SIG-M5 treated with dmso at 0.1 percent for 504 hours (cell line): ENCODE data around the gene DCAF17.
A peak's percentile ranks its signal among the peaks of the same experiment; 100 is the strongest.
"Not testable (repeated sequence)": the region's sequence is repeated elsewhere in the genome, so short reads cannot be mapped to it uniquely, and the experiment has no call there.

ENCODE experiments used
- DNase-seq: peaks from one replicate; lab custom pipeline; 2025; ENCODE audit not compliant: unreplicated experiment; lab: John Stamatoyannopoulos, UW

Gene DCAF17

GRCh38 chr2:171451074-171451473, 17.0 kb downstream of the DCAF17 start:
- no peak for DNase-seq

- no peak for DNase-seq
These were observed 18.7 kb downstream of the DCAF17 start for GRCh38 chr2:171452773-171453172.

DNA sequence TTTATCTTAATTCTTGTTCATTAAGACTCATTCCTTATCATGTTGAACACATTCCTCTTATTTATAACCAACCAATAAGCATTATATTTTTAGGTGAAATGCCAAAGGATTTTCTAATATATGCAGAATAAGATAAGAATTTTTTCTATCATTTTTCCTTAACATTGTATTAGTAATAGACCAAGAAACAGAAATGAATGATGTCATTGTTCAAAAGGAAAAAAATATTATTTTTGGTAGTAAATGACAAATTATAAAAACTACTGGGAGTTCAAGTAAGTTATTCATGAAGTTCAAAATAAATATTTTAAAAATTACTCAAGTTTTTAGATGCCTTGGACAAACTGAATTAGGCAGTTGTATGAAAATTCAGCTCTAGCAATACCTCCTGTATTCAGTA, 25.5 kb downstream of the DCAF17 start:
- no peak for DNase-seq

DNA sequence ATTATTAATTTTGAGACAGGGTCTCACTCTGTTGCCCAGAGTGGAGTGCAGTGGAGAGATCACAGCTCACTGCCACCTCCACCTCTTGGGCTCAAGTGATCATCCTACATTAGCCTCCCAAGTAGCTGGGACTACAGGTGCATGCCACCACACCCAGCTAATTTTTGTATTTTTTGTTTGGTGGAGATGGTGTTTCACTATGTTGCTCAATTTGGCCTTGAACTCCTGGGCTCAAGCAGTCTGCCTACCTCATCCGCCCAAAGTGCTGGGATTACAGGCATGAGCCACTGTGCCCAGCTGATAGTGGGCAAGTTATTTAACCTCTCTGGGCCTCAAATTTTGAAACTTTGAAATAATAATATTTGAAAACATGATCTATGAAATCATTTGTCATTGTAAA, 26.5 kb downstream of the DCAF17 start:
- no peak for DNase-seq

DNA sequence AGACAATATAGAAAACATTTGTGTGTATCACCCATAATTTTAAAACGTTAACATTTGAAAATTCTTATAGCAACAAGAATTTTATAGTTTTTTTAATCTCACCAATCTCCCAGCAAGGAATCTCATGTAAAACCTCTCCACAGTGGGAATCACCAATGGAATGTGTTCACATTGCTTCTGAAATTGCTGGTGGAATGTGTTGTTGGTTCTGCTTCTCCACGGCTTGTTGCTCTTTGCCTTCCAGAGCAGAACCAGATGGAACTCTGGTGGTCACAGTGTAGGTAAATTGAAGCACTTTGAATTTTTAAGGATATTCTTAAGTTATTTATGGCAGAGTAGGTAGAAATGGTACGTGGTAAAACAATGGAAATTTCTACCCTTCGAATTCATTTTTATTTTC, 35.1 kb downstream of the DCAF17 start:
- DNase-seq, result no peak

DNA sequence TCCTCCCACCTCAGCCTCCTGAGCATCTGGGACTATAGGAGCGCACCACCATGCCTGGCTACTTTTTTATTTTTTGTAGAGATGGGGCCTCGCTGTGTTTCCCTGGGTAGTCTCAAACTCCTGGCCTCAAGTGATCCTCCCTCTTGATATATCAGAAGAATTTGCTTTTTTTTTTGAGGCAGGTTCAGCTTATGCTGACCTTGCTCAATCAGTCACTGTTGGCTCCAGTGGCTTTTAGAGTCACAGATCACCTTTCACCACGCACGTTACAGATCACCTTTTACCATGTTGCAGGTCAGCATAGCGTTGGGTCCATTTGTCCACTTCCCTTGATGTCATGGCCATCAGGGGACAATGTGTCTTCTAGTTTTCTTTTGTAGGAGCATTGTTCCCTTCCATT, 36.1 kb downstream of the DCAF17 start:
- no peak for DNase-seq

DNA sequence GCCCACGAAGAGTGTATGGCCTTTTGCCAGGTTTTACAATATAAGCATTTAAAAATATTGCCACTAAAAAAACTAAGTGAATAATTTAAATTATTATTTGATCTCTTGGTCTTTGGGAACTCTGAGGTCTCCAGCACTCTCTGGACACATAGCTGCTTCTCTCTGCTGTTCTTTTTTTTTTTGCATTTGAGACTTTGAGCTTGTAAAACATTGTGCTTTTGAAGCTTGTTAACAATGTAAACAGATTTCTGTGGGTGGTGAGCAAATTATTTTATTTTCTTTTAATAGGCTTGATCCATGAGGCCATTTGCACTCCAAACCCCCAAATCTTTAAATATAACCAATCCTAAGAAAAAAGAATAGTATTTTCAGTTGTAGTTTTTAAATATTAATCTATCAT, 42.0 kb downstream of the DCAF17 start:
- DNase-seq, result no peak

- DNase-seq, result no peak
These were observed 44.3 kb downstream of the DCAF17 start for GRCh38 chr2:171478345-171478744.

GRCh38 chr2:171479154-171479814, 45.3 kb downstream of the DCAF17 start:
- no peak for DNase-seq

- no peak for DNase-seq
These were observed 46.9 kb downstream of the DCAF17 start for GRCh38 chr2:171480908-171481307.

DNA sequence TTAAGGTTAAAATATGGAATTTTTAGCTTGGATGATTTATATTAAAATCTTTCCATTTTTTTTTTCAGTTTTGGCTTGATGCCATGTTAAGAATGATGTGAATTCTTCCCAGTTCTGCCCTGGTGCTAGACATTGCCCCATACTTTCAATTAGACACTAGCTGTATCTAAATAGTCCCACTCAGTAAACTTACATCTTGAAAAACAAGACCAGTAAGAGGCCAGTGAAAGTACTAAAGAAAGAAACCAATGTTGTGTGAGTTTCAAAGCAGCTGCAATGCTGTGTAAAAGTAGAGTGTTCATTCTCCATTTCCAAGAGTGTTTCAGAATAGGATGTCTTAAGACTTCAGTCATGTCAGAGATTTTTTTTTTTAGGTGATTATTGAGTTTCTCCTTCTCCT, 48.3 kb downstream of the DCAF17 start:
- DNase-seq, result no peak

DNA sequence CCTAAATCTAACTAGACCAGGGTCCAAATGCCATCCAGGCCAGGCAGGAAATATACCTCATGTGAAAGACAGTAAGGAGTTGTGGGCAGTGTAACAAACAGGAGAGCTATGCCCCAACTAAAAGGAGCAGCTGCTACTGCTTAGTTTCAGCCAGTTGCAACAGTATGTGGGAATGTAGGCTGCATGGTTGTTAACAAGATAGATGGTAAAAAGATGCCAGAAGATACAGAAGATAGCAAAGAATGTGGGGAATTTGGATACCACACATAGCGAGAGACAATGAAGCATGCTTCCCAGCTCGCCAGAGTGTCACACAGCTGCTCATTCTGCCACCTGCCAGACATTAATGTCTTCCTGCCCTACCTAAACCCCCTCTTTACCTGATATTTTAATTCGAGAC, 48.9 kb downstream of the DCAF17 start:
- DNase-seq, result no peak

DNA sequence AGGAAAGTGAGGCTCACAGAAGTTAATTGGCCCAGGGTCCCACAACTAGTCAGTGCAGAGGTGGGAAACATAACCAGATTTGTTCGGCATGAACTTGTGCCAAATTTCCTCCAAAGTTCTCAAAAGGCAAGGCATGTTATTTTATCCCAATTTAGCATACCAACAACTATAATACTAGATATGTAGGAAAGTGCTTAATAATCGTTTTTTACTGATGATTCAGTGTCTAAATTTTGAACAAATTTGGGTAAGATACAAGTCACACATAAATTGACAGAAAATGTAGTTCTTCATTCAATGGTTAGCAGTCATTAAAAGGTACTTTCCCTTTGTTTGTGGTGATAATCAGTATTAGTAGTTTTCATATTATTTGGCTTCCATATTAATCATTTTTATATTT, 49.8 kb downstream of the DCAF17 start:
- no peak for DNase-seq

GRCh38 chr2:171485116-171485515, 51.1 kb downstream of the DCAF17 start:
- DNase-seq, result no peak

DNA sequence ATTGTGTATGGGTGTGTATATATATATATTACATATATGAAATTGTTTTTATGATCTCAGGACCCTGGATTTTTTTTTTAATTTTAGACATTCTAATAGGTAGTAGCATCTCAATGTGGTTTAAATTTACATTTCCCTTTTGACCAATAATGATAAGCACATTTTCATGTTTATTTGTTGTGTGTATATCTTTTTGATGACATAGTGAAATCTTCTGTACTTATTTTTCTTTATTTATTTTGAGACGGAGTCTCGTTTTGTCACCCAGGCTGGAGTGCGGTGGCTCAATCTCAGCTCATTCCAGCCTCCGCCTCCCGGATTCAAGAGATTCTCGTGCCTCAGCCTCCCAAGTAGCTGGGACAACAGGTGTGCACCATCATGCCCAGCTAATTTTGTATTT, 53.2 kb downstream of the DCAF17 start:
- no peak for DNase-seq

DNA sequence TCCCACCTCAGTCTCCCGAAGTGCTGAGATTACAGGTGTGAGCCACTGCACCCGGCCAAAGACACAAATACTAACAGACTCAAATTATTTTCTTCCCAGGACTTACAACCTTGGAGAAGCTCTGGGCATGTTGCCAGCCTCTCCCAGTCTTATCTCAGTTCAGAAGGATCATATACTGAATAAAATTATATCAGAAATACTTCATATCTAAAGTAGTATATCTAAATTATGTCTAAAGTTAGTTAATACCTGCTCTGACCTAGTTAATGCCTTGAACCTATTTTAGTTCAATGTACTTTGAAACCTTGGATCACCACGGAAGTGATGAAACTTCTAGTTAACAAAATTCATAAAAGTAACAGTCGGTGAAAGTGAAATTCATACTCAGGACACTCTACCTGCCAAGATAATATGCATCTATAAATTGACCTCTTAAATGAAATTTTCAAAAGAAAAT, 53.8 kb downstream of the DCAF17 start:
- DNase-seq, result no peak

DNA sequence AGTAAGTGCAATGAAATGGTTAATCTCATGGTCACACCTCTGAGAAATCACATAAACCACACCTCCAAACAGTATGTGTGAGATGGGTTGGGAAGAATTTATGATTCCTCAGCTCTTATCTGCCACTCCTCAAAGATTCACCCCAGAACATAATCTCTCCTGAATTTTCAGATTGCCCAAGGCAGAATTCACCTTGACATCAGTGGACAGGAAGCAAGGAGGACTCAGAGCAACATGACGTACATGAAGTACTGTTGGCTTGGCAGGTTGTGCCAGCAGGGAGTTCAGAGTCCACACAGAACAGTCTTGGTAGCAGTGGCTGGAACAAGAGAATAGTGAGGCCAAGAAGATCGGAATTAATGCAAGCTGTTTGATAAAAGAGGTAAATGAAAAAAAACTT, 56.6 kb downstream of the DCAF17 start:
- DNase-seq, result no peak

GRCh38 chr2:171491292-171491691, 57.3 kb downstream of the DCAF17 start:
- DNase-seq, result no peak

DNA sequence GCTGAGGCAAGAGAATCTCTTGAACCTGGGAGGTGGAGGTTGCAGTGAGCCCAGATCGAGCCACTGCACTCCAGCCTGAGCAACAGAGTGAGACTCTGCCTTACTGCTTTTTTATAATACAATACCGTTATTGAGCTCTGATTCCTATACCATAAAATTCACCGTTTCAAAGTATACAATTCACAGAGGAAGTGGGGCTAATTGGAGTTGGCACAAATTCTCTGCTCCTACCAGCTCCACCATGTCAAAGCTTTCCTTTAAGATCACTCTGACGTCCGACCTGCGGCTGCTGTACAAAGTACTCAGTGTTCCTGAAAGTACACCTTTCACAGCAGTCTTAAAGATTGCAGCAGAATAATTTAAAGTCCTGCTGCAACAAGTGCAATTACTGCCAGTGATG, 58.6 kb downstream of the DCAF17 start:
- DNase-seq, result no peak

- DNase-seq, result not testable (repeated sequence)
These were observed 63.6 kb downstream of the DCAF17 start for GRCh38 chr2:171497664-171498063.

DNA sequence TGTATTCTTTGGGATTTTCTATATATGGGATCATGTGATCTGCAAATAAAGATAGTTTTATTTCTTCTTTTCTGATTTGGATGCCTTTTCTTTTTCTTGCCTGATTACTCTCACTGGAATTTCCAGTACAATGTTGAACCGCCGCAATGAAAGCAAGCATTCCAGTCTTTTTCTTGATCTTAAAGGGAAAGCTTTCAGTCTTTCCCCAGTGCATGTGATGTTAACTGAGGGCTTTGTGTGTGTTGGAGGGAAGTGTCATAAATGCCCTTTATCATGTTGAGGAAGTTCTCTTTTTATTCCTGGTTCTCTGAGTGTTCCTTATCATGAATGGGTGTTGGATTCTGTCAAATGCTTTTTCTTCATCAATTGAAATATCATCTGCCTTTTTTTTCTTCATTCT, 71.3 kb downstream of the DCAF17 start:
- DNase-seq, result no peak

DNA sequence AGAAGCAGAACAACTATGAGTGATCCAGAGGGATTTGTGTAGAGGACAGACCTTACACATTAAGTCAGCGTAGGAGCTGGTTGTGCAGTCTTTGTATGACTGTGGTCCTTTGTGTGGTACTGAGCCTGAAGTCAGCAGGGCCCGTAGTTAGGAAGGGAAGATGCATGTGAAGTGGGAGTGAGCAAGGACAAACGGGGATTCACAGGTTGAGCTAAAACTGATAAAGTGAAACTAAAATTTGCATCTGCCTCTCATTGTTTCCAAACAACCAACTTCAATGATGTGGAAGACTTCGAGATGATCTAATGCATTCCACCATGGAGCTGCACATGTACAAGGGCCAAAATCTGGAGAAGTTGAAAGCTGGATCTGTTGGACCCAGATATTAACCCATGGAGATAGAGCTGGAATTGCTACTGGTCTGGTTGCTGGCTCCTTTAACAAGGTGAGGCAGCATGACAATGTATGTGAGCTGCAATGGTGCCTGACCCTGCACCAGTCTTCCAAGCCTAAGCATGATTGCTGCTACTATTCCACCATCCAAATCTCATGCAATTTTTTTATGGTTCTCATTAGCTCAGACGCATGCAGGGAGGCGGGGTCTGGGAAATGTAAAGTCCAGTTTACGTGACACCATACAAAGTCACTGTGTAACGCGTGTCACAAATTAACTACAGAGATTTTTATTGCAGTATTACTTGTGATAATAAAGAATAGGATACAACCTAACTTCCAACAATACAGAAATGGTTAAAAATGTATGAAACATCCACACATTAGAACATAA, 76.1 kb downstream of the DCAF17 start:
- DNase-seq, result no peak

GRCh38 chr2:171512014-171512413, 78.0 kb downstream of the DCAF17 start:
- peak; percentile 20 for DNase-seq
